GM23248 (cell line): ENCODE measurements around the gene WDR45. TPM values are rescaled to one million over a fixed set of nuclear protein-coding genes. Genes with fewer than 3 reads are reported as not detected.
"Not testable (repeated sequence)": the region's sequence is repeated elsewhere in the genome, so short reads cannot be mapped to it uniquely, and the experiment has no call there.

ENCODE experiments used
- DNase-seq: peaks from one replicate; pipeline ENCODE4 v3.0.0-alpha.2; 2015
- H2AFZ ChIP-seq: fragments of 200-600 bp; sonication (generic); 2 replicates; pipeline ENCODE4 v1.6.1; 2016; ENCODE audit warnings: antibody characterized with exemption
- H3F3A ChIP-seq: fragments of 200-600 bp; sonication (generic); 2 replicates; pipeline ENCODE4 v1.6.1; 2016; ENCODE audit warnings: mild to moderate bottlenecking, antibody characterized with exemption, mixed run types; ENCODE audit not compliant: insufficient read depth
- H3K27ac ChIP-seq: fragments of 200-600 bp; sonication (generic); 2 replicates; pipeline ENCODE4 v1.5.1; 2016; ENCODE audit warnings: mild to moderate bottlenecking
- H3K27me3 ChIP-seq: fragments of 200-600 bp; sonication (generic); replicated peaks from 2 replicates; pipeline ENCODE4 v1.6.1; 2016; ENCODE audit warnings: mild to moderate bottlenecking; ENCODE audit not compliant: insufficient read depth
- H3K36me3 ChIP-seq: fragments of 200-600 bp; sonication (generic); 2 replicates; pipeline ENCODE4 v1.6.1; 2016; ENCODE audit warnings: low read depth, mild to moderate bottlenecking
- H3K4me1 ChIP-seq: fragments of 200-600 bp; sonication (generic); 2 replicates; pipeline ENCODE4 v1.6.1; 2016; ENCODE audit warnings: mild to moderate bottlenecking; ENCODE audit not compliant: insufficient read depth
- H3K4me2 ChIP-seq: fragments of 200-600 bp; sonication (generic); one replicate; pipeline ENCODE4 v1.6.1; 2016; ENCODE audit warnings: mild to moderate bottlenecking; ENCODE audit not compliant: unreplicated experiment
- H3K4me3 ChIP-seq: fragments of 200-600 bp; sonication (generic); 2 replicates; pipeline ENCODE4 v1.5.1; 2016; ENCODE audit warnings: mild to moderate bottlenecking
- H3K79me2 ChIP-seq: fragments of 200-600 bp; sonication (generic); 2 replicates; pipeline ENCODE4 v1.6.1; 2016; ENCODE audit warnings: mild to moderate bottlenecking; ENCODE audit not compliant: insufficient read depth
- H3K9ac ChIP-seq: fragments of 200-600 bp; sonication (generic); 2 replicates; pipeline ENCODE4 v1.6.1; 2016; ENCODE audit warnings: mild to moderate bottlenecking
- H3K9me2 ChIP-seq: fragments of 200-600 bp; sonication (generic); 2 replicates; pipeline ENCODE4 v1.6.1; 2016; ENCODE audit warnings: mixed run types, mild to moderate bottlenecking, moderate library complexity; ENCODE audit not compliant: insufficient read depth
- H3K9me3 ChIP-seq: fragments of 200-600 bp; sonication (generic); one replicate; pipeline ENCODE4 v1.6.1; 2017; ENCODE audit warnings: low read depth
- H4K20me1 ChIP-seq: fragments of 200-600 bp; sonication (generic); 2 replicates; pipeline ENCODE4 v1.6.0; 2016; ENCODE audit not compliant: insufficient read depth
- EZH2 ChIP-seq: fragments of 200-600 bp; sonication (generic); IDR thresholded peaks from 2 replicates; pipeline ENCODE4 v1.6.1; 2018; ENCODE audit warnings: antibody characterized with exemption, mild to moderate bottlenecking; ENCODE audit not compliant: insufficient read depth, poor library complexity, severe bottlenecking
- EZH2phosphoT487 ChIP-seq: fragments of 200-600 bp; sonication (generic); IDR thresholded peaks from 2 replicates; pipeline ENCODE4 v1.6.1; 2018; ENCODE audit warnings: antibody characterized with exemption, moderate library complexity, mild to moderate bottlenecking, low read depth; ENCODE audit not compliant: insufficient read depth
- WGBS, 2 experiments: methylation state at CpG; one replicate each; pipeline ENCODE4 v1.1.6; 2015 to 2017; ENCODE audit warnings: low lambda C conversion rate in 2 of 2, low coverage in 1 of 2; ENCODE audit errors: missing lambda C conversion rate in 2 of 2; 5-methylcytosine and 5-hydroxymethylcytosine counted together
- in situ Hi-C: fragments of 300-500 bp; cut with MboI; formaldehyde crosslinking; loops from 2 replicates; pipeline ENCODE4 v1.15.0; 2020
- polyA plus RNA-seq: library from polyadenylated mRNA; unstranded; fragments of >200 nt; fragmentation: Nextera tagmentation; extraction: Ambion mirVana; gene quantifications from 2 replicates; pipeline ENCODE4 v1.2.1, GENCODE V29; 2016
- total RNA-seq: library from RNA; depleted of rRNA; stranded (reverse); fragments of >200 nt; shearing (Covaris generic); gene quantifications from 2 replicates; pipeline ENCODE4 v1.2.3, GENCODE V29; 2014; rRNA removed

WDR45 gene
- total RNA-seq = 78.5 and 91.9 TPM in 2 replicates
- 101 and 103 TPM in 2 replicates for polyA plus RNA-seq

DNA sequence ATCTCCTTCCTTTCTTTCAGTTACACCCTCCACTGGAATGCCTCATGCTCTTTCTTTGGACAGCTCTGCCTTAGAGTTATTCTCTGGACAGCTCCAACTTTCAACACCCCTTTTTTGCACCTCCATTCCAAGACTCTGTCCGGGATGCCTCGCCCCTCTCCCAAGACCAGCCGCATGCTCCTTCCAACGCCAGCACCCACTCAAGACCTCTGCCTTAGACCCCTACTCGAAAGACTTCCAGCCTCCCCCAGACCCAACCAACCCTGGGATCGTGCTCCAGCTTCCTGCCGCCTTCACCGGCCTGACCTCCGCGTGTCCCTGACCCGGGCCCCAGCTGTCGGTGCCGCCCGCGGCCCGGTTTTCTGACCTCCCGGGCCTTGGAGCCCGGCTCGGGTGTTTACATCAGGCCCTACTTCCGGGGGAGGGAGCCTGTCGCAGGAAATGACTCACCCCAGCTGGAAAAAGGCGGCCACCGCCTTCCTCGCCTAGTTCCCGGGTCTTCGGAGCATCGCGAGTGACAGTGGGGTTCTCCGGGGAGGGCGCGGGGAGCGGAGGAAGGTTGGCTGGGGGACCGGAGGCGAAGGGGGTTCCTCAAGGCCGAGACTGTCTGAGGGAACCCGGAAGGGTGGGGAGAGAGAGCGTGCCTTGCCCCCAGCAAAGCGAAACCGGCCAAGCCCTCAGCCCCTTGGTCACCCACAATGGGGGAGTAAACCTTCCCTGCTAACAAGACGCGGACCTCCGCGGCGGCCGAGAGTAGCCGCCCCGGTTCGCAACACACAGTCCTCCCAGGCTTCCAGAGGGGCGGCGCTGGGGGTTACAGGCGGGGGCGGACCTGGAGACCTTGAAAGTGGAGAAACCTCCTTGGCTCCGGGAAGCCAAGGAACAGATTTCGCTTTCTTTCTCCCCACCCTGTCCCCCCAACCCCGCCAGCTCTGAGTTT, at the start of gene WDR45:
Gene WDR45 (minus strand): TSS at position 399 of the 940 bp plus-strand sequence. CDS start 1,792 bp downstream, outside the sequence.
- TF ChIP-seq EZH2phosphoT487 (no peak), EZH2 (no peak)
- Histone ChIP-seq H4K20me1 (no peaks in the 10 kb centered on the region), H3K4me1 (no peaks in the 10 kb centered on the region), H3K9ac (peak within 1 kb of the TSS; percentile 98), H2AFZ (peak within 1 kb of the TSS; percentile 83), H3K27ac (peak within 1 kb of the TSS; percentile 84), H3K36me3 (no peaks in the 10 kb centered on the region; the same call in 1 of the 2 replicates), H3K79me2 (peaks cover 23% of the 10 kb centered on the region), H3K9me2 (no peaks in the 10 kb centered on the region), H3F3A (no peaks in the 10 kb centered on the region), H3K27me3 (no peaks in the 10 kb centered on the region), H3K4me2 (peak within 1 kb of the TSS; percentile 81), H3K4me3 (peak within 1 kb of the TSS; percentile 99), H3K9me3 (no peaks in the 10 kb centered on the region)
- peak; percentile 86 for DNase-seq
- WGBS, 2 experiments = 0 to 2% methylated on average over 15 to 34 of the region's 55 CpGs
- in situ Hi-C loops = no loop called here

DNA sequence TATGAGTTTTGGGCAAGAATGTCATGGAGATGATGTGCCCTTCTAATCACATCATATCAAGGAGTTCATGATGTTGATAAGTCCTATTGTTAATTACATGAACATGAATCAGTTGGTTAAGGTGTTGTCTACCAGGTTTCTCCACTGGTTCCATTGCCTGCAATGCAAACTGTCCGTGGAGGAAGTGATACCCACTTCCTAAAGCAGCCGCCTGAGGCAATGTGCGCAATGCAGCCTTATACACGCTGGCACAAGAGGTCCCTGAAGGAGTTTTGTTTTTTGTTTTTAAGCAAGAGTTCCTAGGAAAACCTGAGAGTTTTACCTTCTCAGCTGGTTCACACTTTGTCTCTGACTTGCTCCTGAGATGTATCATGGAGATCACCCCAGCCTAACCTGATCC, 49.7 kb upstream of the WDR45 start:
- H3K27me3 ChIP-seq = no peaks in the 10 kb centered on the region
- H3K9me3 ChIP-seq = no peaks in the 10 kb centered on the region
- no peaks in the 10 kb centered on the region for H3F3A ChIP-seq
- no peaks in the 10 kb centered on the region for H4K20me1 ChIP-seq
- no peak overlapping the region for H3K27ac ChIP-seq
- no peak overlapping the region for H3K4me2 ChIP-seq
- no peak for DNase-seq
- TF ChIP-seq EZH2phosphoT487 = no peak
- no peak for TF ChIP-seq EZH2
- H3K79me2 ChIP-seq = no peaks in the 10 kb centered on the region
- H3K36me3 ChIP-seq = no peaks in the 10 kb centered on the region
- WGBS, 2 experiments = 75% methylated on average over 4 of the region's 4 CpGs
- H3K9ac ChIP-seq = no peak overlapping the region
- no peak overlapping the region for H2AFZ ChIP-seq
- H3K4me3 ChIP-seq = no peak overlapping the region
- no peaks in the 10 kb centered on the region for H3K4me1 ChIP-seq
- in situ Hi-C loops = no loop called here
- no peaks in the 10 kb centered on the region for H3K9me2 ChIP-seq

DNA sequence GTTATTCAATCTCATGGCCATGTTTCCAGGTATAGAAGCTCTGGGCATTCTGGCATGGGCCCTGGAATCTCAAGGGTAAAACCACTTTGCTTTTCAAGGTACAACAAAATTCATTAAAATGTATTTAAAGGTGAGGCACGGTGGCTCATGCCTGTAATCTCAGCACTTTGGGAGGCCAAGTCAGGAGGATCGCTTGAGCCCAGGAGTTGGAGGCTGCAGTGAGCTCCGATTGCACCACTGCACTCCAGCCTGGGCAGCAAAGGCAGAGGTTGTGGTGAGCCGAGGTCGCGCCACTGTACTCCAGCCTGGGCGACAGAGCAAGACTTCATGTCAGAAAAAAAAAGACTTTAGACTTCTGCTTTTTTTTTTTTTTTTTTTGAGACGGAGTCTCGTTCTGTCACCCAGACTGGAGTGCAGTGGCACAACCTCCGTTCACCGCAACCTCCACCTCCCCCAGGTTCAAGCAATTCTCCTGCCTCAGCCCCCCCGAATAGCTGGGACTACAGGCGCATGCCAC, 48.1 kb upstream of the WDR45 start:
- DNase-seq, H2AFZ ChIP-seq, H3F3A ChIP-seq, H3K4me2 ChIP-seq, H3K9me2 ChIP-seq, H3K4me3 ChIP-seq, H4K20me1 ChIP-seq, H3K27ac ChIP-seq, H3K9ac ChIP-seq, H3K9me3 ChIP-seq, in situ Hi-C loops, H3K4me1 ChIP-seq, H3K79me2 ChIP-seq, H3K27me3 ChIP-seq, H3K36me3 ChIP-seq: not testable (repeated sequence)
- 61 to 68% methylated on average over 11 to 13 of the region's 13 CpGs for WGBS, 2 experiments

- H3K27ac ChIP-seq = peak overlapping the region; percentile 79; the same call in 1 of the 2 replicates
Observed at GRCh38 chrX:49122499-49122898, 42.8 kb upstream of the WDR45 start.

More at GRCh38 chrX:49122499-49122898, 42.8 kb upstream of the WDR45 start:
- no peak overlapping the region for H2AFZ ChIP-seq
- H3K36me3 ChIP-seq = no peaks in the 10 kb centered on the region
- peaks cover 23% of the 10 kb centered on the region for H3K79me2 ChIP-seq
- H3K9me3 ChIP-seq = no peaks in the 10 kb centered on the region
- H3K4me2 ChIP-seq = peak overlapping the region; percentile 76
- no peaks in the 10 kb centered on the region for H3K9me2 ChIP-seq
- in situ Hi-C loops = no loop called here
- no peak for DNase-seq
- no peak for TF ChIP-seq EZH2phosphoT487
- no peak for TF ChIP-seq EZH2
- peak overlapping the region; percentile 99 for H3K9ac ChIP-seq
- H3F3A ChIP-seq = no peaks in the 10 kb centered on the region
- 77 to 80% methylated on average over 5 of the region's 5 CpGs for WGBS, 2 experiments
- no peaks in the 10 kb centered on the region for H3K4me1 ChIP-seq
- H4K20me1 ChIP-seq = no peaks in the 10 kb centered on the region
- peak overlapping the region; percentile 100 for H3K4me3 ChIP-seq
- H3K27me3 ChIP-seq = no peaks in the 10 kb centered on the region
